Vagina (tissue), 2 donors: Measurements from ENCODE around the gene TRIO.

Experiments
- CTCF ChIP-seq, 3 experiments: fragments of 450-650 bp in 2 of 3; fragments of 200-600 bp in 1 of 3; sonication (generic) in 1 of 3; IDR thresholded peaks; one replicate each; pipeline ENCODE4 v1.5.1; 2017 to 2019; ENCODE audit warnings: antibody characterized with exemption in 3 of 3, mild to moderate bottlenecking in 2 of 3, moderate library complexity in 2 of 3
- POLR2AphosphoS5 ChIP-seq, 2 donors: sonication (generic); formaldehyde crosslinking; IDR thresholded peaks; one replicate each; pipeline ENCODE4 v1.9.0; 2017; ENCODE audit warnings: antibody characterized with exemption in 2 of 2, mild to moderate bottlenecking in 2 of 2, low read depth in 1 of 2; ENCODE audit not compliant: insufficient read depth in 1 of 2

DNA sequence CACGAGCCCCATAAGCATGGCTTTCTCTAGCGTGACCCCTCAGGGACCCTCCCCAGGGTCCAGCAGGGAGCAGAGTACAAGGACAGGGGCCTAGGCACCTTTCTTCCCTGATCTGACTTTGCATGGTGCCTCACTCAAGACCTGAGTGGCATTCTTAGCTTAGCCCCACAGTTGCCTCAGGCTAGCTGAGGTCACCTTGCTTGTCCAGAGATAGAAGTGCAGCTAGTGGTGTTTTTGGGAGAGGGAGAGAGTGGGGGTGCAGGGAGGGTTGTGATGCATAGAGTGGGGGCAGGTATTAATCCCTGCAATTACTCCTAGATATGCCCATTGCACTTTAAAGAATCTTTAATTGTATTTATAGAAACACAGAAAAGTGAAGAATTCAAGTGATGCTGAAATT, 8.4 kb upstream of the TRIO start:
- TF ChIP-seq POLR2AphosphoS5 (IDR thresholded peaks at IDR 0.05; ENCODE audit: insufficient read depth in 1 of 2, low read depth in 1 of 2) (no peak), CTCF (IDR thresholded peaks at IDR 0.05) (no peak)
